NCI-H187 treated with DMSO at 0.1 percent for 48 hours (cell line): ENCODE results near the gene SQSTM1.
A peak's percentile ranks its signal among the peaks of the same experiment; 100 is the strongest.
"Not testable (repeated sequence)": the region's sequence is repeated elsewhere in the genome, so short reads cannot be mapped to it uniquely, and the experiment has no call there.

Experiments used
- DNase-seq: peaks from one replicate; lab custom pipeline; 2025; lab: John Stamatoyannopoulos, UW

SQSTM1 gene

DNA sequence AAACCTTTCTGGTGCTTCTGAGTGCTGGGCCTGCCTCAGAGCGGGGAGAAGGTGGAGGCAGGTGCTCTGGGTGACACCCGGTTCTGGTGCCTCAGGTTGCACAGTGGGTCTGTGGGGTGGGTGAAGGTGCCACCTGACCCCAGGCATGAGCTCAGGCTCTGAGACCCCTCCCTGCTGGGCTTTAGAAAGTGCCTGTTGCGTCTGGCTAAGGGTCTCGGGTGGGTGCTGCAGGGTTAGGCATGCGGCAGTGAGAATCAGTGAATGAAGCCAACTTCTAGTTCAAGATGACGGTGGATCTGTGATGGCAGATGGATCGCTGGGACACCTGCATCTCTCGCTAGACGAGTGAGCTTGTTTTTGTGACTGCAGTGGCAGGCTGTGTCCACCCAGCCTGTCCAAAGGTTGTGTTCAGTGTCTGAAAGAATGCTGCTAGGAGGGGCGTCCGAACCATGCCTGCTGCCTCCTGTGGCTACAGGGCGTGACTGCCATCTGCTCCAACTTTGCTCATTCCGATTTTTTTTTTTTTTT is 5.0 kb downstream of the SQSTM1 start:
- no peak for DNase-seq

DNA sequence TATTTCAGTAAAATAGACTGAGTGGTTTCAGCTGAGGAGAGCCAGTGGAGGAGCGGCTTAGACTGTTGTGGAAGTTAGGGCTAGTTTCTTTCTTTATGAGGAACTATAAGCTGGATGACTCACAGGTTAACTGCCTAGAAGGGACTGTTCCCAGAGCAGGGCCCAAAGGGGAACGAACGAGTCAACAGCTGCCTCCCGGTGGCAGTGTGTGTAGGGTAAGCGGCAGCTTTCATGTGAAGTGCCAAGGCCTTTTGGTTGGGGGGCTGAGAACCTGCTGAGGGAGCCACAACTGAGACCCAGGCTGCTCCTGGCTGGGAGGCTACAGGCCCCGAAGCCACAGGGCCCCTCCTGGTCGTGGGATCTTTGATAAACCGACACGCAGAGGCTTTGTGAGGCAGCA is 7.0 kb downstream of the SQSTM1 start:
- DNase-seq: no peak

DNA sequence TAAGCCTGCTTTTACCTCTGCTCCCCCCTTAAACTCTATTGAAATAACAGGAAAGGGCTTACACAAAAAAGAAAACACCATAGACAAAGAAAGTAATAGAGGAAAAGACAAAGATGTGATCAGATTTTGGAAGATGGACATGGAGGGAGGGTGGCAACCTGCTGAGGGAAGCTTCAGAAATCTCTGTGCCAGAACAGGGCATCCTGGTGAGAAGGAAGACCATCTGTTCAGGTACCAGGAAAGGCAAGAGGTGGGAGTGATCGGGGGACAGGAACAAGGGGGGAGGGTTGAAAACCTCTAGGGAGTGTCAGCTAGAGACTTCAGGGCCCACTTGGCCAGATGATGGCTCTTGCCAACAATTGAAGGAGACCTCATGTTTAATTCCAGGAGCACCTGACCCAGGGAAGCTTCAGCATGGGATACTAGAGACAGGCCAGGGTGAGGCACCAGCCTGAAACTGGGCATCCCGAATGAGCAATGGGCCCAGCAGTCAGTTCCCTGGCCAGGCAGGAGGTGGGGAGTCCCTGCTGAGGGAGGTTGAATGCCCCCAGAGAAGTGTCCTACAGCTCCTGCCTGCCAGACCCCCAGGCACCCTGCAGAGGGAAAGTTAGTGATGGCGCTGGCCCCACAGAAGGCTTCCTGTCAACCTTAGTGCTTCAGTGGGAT is 8.2 kb downstream of the SQSTM1 start:
- DNase-seq: no peak

DNA sequence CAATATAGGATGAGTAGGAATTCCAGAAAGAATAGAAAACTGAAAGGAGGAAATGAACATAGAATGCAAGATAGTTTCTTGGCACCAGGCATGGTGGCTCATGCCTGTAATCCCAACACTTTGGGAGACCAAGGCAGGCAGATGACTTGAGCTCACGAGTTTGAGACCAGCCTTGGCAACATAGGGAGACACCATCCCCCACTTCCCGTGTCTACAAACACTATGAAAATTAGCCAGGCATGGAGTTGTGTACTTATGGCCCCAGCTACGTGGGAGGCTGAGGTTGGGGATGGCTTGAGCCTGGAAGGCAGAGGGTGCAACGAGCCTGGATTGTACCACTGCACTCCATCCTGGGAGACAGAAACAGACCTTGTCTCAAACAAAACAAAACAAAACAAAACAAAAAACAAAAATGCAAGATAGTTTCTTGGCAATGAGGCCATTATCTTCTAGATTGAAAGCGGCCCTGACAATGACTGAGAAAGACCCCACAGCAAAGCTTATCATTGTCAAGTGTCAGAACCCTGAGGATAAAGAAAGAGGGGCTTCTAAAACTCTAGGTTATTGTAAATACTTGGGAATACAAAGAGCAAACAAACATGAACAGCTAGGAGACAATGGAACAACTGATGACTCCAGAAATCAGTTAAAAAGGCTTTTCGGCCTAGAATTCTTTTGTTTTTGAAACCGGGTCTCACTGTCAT is 9.2 kb downstream of the SQSTM1 start:
- DNase-seq: no peak

DNA sequence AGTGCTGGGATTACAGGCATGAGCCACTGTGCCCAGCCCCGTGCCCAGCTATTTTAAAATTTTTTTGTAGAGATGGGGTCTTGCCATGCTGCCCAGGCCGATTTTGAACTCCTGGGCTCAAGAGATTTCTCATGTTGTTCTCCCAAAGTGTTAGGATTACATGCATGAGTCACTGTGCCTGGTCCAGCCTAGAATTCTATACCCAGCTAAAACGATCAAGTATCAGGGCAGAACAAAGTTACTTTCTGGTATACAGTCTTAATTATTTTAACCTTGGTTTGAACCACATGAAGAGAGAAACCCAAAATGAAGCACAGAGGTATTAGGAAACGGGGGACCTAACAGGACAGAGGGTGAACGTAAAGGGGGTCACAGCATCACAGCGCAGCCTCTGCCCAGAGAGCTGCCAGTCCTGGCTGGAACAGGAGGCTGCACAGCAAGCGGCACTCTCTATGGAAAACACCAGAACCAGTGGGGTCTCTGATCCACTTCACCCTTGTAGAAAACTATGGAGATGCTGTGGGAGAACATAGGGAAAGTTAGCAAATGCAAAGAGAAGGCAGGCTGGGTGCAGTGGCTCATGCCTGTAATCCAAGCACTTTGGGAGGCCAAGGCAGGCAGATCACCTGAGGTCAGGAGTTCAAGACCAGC is 10.2 kb downstream of the SQSTM1 start:
- DNase-seq: no peak

DNA sequence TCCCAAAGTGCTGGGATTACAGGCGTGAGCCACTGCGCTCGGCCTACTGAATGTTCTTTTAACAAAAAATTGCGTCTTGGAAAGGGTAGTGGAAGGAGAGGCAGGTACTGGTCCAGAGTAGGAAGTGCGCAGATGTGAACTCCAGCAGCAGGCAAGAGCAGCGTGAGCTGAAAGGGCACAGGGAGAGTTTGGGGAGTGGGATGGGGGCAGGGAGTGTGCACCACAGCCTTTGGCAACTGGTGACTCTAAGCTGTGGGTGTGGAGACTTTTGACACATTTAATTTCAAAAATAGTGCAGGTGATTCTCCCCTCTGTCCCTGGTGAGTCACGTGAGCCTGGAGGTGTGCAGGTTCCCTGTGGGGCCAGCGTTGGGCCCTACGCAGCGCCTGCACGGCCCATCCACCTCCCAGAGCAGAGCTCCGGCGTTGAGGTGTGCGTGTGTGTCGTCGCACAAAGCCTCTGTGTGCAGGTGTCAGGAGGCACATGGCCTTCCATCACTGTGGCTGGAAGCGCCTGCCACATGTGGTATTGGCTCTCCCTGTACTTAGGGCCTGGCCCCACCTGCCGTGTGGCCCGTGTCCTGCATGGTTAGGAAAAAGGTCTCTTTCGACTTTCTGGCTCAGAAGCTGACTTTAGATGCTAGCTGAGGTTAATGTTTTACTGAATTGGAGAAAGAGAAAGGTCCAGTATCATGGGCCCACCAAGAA is 11.5 kb downstream of the SQSTM1 start:
- DNase-seq: no peak

DNA sequence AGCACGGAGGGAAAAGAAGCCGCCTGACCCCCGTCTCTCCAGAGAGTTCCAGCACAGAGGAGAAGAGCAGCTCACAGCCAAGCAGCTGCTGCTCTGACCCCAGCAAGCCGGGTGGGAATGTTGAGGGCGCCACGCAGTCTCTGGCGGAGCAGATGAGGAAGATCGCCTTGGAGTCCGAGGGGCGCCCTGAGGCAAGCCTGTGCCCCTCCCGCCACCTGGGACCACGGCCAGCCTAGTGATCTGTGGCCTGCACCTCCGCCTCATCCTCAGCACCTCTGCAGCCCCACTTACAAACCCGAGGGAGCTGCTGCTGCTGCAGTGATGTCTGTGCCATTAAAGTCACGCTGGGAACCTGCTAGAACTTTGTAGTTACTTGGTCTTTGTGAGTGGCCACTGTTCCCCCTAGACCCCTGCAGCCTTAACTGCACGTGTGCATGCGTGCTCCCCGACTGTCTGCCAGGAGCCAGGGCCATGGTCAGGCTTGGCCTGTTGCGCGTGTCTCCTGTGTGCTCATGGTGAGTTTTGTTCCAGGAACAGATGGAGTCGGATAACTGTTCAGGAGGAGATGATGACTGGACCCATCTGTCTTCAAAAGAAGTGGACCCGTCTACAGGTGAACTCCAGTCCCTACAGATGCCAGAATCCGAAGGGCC is 12.5 kb downstream of the SQSTM1 start:
- no peak for DNase-seq

DNA sequence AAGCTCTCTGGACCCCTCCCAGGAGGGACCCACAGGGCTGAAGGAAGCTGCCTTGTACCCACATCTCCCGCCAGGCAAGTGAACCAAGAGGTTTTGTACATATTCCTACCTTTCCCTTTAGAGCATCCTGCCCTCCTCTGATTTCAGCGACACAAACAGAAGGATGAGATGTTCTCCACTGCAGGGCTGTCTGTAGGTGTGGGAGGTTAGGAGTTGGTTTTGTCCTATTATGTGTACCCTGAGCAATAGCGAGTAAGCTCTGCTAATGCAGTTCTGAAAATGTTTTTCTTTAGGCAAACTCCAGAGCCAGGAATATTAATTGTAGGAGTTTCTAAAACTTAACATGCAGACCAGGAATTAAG is 13.0 kb downstream of the SQSTM1 start:
- DNase-seq: no peak

DNA sequence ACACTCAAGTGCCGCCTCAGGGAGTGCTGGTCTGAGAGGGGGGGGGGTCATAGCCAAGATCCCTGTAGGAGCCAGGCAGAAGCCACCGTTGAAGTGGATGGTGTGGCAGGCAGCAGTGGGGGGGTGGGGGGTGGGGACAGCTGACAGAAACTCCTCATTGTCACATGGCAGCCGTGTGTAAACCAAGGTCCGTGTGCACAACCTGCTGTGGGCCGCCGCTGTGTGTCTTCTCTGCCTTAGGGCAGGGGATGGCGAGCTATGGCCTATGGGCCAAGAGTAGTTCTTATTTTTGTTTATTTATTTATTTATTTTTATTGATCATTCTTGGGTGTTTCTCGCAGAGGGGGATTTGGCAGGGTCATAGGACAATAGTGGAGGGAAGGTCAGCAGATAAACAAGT is 13.4 kb downstream of the SQSTM1 start:
- peak; percentile 27 for DNase-seq

DNA sequence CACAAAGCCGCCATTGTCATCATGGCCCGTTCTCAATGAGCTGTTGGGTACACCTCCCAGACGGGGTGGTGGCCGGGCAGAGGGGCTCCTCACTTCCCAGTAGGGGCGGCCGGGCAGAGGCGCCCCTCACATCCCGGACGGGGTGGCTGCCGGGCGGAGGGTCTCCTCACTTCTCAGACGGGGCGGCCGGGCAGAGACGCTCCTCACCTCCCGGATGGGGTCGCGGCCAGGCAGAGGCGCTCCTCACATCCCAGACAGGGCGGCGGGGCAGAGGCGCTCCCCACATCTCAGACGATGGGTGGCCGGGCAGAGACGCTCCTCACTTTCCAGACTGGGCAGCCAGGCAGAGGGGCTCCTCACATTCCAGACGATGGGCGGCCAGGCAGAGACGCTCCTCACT is 14.2 kb downstream of the SQSTM1 start:
- not testable (repeated sequence) for DNase-seq

DNA sequence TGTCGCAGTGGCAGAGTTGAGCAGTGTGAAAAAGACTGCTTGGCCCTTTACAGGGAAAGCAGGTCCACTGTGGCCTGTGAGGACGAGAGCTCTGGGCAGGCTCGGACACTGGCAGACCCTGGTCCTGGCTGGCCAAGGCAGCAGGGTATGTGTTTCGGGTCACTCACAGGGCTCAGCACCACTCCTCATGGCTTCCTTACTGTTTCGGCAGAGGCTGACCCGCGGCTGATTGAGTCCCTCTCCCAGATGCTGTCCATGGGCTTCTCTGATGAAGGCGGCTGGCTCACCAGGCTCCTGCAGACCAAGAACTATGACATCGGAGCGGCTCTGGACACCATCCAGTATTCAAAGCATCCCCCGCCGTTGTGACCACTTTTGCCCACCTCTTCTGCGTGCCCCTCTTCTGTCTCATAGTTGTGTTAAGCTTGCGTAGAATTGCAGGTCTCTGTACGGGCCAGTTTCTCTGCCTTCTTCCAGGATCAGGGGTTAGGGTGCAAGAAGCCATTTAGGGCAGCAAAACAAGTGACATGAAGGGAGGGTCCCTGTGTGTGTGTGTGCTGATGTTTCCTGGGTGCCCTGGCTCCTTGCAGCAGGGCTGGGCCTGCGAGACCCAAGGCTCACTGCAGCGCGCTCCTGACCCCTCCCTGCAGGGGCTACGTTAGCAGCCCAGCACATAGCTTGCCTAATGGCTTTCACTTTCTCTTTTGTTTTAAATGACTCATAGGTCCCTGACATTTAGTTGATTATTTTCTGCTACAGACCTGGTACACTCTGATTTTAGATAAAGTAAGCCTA is 15.7 kb downstream of the SQSTM1 start:
- DNase-seq: no peak

DNA sequence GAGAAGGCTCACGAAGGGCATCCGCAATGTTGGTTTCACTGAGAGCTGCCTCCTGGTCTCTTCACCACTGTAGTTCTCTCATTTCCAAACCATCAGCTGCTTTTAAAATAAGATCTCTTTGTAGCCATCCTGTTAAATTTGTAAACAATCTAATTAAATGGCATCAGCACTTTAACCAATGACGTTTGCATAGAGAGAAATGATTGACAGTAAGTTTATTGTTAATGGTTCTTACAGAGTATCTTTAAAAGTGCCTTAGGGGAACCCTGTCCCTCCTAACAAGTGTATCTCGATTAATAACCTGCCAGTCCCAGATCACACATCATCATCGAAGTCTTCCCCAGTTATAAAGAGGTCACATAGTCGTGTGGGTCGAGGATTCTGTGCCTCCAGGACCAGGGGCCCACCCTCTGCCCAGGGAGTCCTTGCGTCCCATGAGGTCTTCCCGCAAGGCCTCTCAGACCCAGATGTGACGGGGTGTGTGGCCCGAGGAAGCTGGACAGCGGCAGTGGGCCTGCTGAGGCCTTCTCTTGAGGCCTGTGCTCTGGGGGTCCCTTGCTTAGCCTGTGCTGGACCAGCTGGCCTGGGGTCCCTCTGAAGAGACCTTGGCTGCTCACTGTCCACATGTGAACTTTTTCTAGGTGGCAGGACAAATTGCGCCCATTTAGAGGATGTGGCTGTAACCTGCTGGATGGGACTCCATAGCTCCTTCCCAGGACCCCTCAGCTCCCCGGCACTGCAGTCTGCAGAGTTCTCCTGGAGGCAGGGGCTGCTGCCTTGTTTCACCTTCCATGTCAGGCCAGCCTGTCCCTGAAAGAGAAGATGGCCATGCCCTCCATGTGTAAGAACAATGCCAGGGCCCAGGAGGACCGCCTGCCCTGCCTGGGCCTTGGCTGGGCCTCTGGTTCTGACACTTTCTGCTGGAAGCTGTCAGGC is 16.6 kb downstream of the SQSTM1 start:
- DNase-seq: no peak

DNA sequence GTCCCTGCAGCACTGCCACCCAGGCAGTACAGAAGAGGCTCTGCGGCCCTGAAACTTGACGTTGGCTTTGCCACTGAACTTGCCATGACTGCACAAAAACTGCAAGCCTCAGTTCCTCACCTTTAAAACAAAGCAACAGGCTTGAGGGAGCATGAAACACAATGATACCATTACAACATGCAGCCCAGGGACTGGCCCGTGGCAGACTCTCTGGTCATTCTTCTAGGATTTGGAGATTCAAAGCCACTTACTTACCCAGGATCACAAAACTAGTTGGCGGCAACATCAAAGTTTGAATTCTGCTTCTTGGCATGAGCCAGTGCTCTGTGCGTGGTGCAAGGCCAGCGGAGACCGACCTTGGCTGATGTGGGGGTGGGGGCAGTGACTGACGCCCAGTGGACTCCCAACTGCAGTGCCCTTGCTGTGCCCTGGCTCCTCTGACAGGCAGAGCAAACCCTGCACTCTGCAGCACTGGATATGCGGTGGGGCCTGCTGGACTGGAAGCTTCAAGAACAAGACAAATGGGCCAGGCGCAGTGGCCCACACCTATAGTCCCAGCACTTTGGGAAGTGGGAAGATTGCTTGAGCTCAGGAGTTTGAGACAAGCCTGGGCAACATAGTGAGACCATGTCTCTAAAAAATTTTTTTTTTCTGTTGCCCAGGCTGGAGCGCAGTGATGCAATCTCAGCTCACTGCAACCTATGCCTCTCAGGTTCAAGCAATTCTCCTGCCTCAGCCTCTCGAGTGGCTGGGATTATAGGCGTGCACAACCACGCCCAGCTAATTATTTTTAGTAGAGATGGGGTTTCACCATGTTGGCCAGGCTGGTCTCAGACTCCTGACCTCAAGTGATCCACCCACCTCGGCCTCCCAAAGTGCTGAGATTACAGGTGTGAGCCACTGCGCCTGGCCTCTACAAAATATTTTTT is 18.9 kb downstream of the SQSTM1 start:
- DNase-seq: no peak

DNA sequence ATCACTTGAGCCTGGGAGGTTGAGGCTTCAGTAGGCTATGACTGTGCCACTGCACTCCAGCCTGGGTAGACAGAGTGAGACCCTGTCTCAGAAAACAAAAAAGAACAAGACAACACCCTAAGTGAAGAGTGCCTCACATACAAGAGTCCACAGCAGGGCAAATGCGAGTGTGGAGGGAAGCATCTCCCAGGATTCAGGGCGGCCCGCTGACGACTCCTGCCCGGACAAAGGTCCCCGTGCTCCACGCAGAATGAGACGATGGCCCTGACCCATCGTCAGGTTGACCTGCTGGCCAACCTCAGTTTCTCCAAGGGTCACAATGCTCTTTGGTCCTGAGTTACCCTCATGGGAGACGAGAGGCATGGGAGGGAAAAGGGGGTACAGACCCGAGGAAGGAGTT is 19.6 kb downstream of the SQSTM1 start:
- no peak for DNase-seq

DNA sequence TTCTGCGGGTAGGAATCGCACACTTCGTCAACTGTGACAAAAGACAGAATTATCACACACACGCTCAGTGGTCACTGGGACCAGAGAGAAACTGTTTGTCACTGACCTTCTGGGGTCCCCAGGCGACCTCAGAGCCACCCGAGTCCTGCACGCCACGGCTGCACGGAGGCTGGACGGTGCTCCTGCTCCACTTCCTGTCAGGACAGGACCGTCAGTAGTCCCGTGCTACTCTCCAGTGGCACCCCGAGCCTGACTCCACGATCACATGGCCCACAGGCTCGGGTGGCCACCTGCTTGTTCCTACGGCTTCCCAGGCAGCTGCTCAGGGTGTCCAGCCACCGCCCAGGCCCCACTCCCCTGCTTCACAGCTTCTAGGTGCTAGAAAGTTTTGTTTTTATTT is 20.1 kb downstream of the SQSTM1 start:
- no peak for DNase-seq

DNA sequence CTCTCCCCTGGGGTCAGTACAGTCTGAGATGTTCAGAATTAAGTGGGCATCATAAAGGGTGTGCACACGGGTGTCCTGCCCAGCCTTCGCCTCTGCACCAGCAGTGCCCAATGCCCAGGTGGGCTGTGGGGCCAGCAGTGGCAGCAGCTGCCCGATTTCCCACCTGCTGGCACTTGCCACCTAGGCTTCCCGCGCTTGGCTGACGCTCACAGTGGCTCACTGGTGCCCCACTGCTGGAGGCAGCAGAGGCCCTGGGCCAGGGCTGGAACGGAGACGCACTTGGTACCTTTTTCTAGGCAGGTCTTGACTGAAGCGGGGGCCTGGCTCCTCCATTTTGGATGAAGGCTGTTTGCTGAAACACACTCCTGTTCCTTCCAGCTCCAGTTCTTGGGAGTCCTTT is 20.9 kb downstream of the SQSTM1 start:
- no peak for DNase-seq

DNA sequence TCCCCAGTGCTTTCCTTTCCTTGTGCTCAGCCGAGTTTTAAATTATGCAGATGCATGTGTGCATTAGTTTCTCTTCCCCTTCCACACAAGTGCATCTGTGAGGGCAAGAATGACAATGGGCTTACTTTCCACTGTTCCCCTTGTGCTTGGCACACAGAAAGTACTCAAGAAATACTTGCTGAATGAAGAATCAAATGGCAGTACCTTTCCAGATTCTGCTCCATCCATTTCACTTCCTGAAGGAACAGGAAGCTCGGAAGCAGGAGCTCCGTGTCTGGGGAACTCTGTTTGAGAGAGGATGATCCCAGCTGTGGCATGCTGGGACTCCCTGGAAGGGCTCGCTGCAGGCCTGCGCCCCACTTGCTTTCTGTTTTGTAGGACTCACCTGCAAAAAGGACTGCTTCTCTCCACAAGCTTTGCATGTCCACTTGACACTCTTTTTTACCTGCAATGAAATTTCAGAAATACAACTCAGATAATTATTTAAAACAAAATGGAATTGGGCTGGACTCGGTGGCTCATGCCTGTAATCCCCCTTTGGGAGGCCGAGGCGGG is 32.4 kb downstream of the SQSTM1 start:
- no peak for DNase-seq

DNA sequence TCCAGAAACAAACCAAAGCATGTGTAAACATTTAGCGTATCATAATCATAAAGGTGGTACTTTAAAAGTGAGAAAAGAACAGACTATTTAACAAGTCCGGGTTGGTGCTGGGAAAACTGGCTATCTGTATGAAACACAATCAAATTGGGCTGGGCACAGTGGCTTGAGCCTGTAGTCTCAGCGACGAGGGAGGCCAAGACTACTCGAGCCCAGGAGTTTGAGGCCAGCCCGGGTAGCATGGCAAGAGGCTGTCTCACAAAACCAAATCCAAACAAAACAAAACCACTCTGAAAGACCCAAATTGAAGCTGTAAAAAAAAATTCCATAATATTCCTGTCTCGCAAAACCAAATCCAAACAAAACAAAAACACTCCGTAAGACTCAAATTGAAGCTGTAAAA is 33.7 kb downstream of the SQSTM1 start:
- no peak for DNase-seq

DNA sequence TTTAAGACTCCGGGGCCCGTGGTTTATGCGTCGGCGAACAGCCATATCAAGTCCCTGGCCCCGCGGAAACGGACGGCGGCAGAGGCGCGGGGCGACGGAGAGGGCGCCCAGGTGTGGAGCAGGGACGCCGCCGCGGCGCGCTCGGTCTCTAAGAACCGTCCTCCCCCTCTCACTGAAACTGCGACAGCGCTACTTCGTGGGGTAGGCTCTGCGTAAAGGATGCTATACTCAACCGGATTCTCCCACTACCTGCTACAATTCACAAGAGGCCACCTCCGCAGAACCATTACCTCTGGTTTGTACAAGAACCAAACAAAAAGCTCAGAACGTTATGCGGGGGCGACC is 37.5 kb downstream of the SQSTM1 start:
- DNase-seq: peak; percentile 3
